HAP-1 (cell line): ENCODE data around the gene BAAT.
A peak's percentile ranks its signal among the peaks of the same experiment; 100 is the strongest.
"Not testable (repeated sequence)": the region's sequence is repeated elsewhere in the genome, so short reads cannot be mapped to it uniquely, and the experiment has no call there.

ENCODE experiments used
- DNase-seq, 2 experiments: peaks; one replicate each; pipeline ENCODE4 v3.0.0-alpha.2; 2016 to 2020; ENCODE audit warnings: low spot score in 2 of 2
- H3K27me3 ChIP-seq: fragments of 250-450 bp; sonication (Bioruptor Pico); 2 replicates; pipeline ENCODE4 v1.5.1; 2020; ENCODE audit warnings: low read depth, mild to moderate bottlenecking, moderate library complexity
- H3K36me3 ChIP-seq: fragments of 250-450 bp; sonication (Bioruptor Pico); replicated peaks from 2 replicates; pipeline ENCODE4 v1.5.1; 2020; ENCODE audit warnings: mild to moderate bottlenecking
- H3K4me1 ChIP-seq: fragments of 250-450 bp; sonication (Bioruptor Pico); 2 replicates; pipeline ENCODE4 v1.5.1; 2020; ENCODE audit warnings: mild to moderate bottlenecking
- H3K4me3 ChIP-seq: fragments of 250-450 bp; sonication (Bioruptor Pico); 2 replicates; pipeline ENCODE4 v1.5.1; 2020; ENCODE audit warnings: mild to moderate bottlenecking, moderate library complexity
- H3K9me3 ChIP-seq: fragments of 250-450 bp; sonication (Bioruptor Pico); 2 replicates; pipeline ENCODE4 v1.5.1; 2020; ENCODE audit warnings: mild to moderate bottlenecking, moderate library complexity
- in situ Hi-C: fragments of 300-500 bp; cut with MboI; formaldehyde crosslinking; loops from 3 replicates; pipeline ENCODE4 v1.14.3; 2020; ENCODE audit warnings: low sequenced_read_pairs, inconsistent platforms, mixed read lengths

Gene BAAT

DNA sequence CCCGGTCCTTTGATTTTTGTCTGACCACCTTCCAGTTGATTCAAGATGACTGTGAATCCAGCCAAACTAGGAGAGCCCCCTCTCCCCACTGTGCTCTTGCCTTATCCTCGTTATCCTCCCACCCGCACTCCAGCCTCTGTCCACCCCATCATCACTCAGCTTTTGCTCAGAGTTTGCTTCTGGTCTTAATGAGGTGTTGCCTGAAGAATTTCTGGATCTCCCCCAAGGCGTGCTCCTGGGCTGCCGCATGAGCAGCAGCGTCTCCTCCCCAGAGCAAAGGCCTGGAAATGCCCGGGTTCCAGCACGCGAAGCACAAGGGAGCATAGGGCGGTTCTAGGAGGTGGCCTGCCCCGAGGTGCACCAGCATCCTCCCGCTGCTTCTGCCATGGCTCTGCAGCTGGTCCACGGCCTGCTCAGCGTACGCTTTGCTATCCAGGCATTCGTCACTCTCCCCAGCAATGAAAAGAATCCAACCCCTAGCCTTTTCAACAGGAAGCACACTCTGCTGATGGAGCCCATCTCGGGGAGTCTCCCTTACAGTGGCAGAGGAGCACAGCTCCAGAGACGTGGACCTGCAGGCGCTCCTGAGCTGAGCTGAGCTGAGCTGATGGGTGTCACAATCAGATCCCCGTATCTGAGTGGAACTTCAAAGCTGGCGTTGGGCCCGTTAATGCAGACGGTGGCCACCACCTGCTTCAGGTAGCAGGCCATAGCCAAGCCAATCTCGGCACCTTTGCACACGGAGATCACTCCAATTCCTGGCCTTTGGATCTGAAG is 50.7 kb downstream of the BAAT start:
- no peak for DNase-seq
- H3K4me3 ChIP-seq: no peak overlapping the region
- H3K4me1 ChIP-seq: no peaks in the 10 kb centered on the region
- H3K27me3 ChIP-seq: no peaks in the 10 kb centered on the region; the same call in 1 of the 2 replicates
- no peaks in the 10 kb centered on the region for H3K36me3 ChIP-seq
- in situ Hi-C loops: no loop called here
- no peaks in the 10 kb centered on the region for H3K9me3 ChIP-seq

DNA sequence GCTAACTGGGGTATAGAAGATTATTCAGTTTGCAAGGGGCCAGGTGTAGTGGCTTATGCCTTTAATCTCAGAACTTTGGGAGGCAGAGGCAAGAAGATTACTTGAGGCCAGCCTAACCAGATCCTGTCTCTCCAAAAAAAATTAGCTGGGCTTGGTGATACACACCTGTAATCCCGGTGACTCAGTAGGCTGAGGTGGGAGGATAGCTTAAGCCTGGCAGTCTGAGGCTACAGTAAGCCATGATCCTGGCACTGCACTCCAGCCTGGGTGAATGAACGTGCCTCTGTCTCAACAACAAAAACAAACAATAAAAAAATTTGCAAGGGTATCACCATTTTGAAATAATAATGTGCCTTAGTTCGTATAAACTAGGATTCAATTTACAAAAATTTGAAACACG is 51.3 kb downstream of the BAAT start:
- DNase-seq: no peak
- Histone ChIP-seq H3K9me3 (no peaks in the 10 kb centered on the region), H3K27me3 (no peaks in the 10 kb centered on the region; the same call in 1 of the 2 replicates), H3K4me1 (no peaks in the 10 kb centered on the region), H3K4me3 (no peak overlapping the region), H3K36me3 (no peaks in the 10 kb centered on the region)
- in situ Hi-C loops: no loop called here

DNA sequence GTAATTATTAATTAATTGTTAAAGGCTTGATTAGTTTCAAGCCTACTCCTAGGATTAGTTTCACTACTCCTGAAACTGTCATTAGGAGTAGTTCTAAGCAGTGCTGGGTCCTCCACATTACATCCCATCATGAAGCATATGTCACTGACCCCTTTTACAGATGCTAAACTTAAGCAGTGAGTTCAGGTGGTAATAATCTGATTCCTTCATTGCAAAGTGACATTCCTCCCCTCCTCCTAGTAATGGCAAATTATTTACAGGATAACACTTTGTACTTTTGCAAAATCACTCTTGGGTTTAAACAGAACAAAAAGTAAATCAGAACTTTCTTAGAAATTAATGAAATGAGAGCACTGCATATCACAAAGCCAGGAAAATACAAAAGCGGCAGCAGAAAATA is 52.4 kb downstream of the BAAT start:
- in situ Hi-C loops: no loop called here
- H3K36me3 ChIP-seq: no peaks in the 10 kb centered on the region
- H3K27me3 ChIP-seq: no peaks in the 10 kb centered on the region; the same call in 1 of the 2 replicates
- H3K4me1 ChIP-seq: no peaks in the 10 kb centered on the region
- no peak for DNase-seq
- H3K4me3 ChIP-seq: no peak overlapping the region
- no peaks in the 10 kb centered on the region for H3K9me3 ChIP-seq

DNA sequence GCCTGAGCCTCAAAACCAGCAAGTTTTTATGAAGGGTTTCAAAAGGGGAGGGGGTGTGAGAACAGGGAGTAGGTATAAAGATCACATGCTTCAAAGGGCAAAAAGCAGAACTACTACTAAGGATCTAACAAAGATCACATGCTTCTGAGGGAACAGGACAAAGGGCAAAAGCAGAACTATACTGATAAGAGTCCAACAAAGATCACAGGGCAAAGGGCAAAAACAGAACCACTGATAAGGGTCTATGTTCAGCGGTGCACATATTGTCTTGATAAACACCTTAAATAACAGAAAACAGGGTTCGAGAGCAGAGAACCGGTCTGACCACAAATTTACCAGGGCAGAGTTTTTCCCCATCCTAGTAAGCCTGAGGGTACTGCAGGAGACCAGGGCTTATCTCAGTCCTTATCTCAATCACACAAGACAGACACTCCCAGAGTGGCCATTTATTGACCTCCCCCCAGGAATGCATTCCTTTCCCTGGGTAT is 57.3 kb downstream of the BAAT start:
- DNase-seq, H3K36me3 ChIP-seq, H3K4me1 ChIP-seq, H3K4me3 ChIP-seq, H3K27me3 ChIP-seq, H3K9me3 ChIP-seq, in situ Hi-C loops: not testable (repeated sequence)

DNA sequence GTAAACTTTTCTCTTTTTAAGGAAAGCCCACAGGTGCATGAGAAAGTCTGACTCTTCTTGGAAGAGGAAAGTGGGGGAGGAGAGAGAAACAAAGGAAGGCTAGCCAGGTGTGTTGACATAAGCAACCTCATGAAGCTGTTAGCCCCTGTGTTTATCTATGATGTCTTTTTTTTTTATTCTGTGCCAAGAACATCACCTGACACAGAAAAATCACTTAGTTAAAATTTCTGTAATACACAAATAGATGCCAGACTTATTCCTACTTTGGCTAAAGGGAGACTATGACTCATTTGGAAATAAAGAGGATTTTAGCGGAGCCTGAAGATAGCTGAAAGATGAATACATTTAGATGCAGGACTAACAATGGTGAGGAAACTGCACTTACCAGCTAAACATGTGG is 58.3 kb downstream of the BAAT start:
- in situ Hi-C loops: no loop called here
- DNase-seq: no peak

DNA sequence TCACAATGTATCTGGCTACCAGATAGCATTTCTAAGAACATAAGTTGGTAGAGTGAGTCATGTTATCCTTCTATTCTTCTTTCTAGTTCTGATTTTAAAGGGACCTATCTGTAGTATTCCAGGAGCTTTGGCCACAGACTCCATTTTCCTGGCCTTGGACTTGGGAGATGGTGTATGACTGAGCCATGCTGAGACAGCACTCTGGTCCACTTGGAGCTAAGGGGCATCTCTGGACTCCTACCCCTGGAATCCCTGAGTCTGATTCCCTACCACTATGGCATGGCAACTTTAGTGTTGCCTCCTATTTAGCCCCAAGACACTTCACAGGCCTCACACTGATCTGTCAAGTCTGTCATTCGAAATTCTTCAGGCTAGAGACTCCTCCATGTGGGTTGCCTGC is 58.8 kb downstream of the BAAT start:
- in situ Hi-C loops: no loop called here
- no peak overlapping the region for H3K4me3 ChIP-seq
- H3K4me1 ChIP-seq: no peaks in the 10 kb centered on the region
- no peaks in the 10 kb centered on the region for H3K9me3 ChIP-seq
- H3K27me3 ChIP-seq: no peaks in the 10 kb centered on the region
- no peak for DNase-seq
- H3K36me3 ChIP-seq: no peaks in the 10 kb centered on the region

More for the DNA sequence above, 58.3 kb downstream of the BAAT start:
- Histone ChIP-seq H3K36me3 (no peaks in the 10 kb centered on the region), H3K4me3 (no peak overlapping the region), H3K27me3 (no peaks in the 10 kb centered on the region), H3K9me3 (no peaks in the 10 kb centered on the region), H3K4me1 (no peaks in the 10 kb centered on the region)

DNA sequence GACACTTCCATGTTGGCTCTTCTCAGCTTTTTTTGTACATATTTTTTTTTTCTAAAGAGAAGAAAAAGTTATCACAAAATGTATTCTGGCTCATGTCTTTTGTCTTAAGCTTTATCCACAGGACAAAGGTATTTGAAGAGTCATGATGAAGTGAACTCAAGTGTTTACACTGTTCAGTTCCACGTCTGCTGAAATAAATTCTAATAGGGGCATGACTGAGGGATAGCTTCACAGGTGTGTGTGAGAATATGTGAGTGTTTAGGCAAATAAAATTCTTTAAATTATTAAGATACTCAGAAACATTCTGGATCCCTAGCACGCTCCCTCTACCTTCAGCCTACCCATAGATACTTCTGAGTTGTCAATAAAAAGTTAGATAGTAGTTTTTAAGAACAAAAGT is 59.8 kb downstream of the BAAT start:
- in situ Hi-C loops: no loop called here
- no peaks in the 10 kb centered on the region for H3K9me3 ChIP-seq
- H3K4me1 ChIP-seq: no peaks in the 10 kb centered on the region
- no peak for DNase-seq
- H3K36me3 ChIP-seq: no peaks in the 10 kb centered on the region
- H3K4me3 ChIP-seq: no peak overlapping the region
- H3K27me3 ChIP-seq: no peaks in the 10 kb centered on the region

DNA sequence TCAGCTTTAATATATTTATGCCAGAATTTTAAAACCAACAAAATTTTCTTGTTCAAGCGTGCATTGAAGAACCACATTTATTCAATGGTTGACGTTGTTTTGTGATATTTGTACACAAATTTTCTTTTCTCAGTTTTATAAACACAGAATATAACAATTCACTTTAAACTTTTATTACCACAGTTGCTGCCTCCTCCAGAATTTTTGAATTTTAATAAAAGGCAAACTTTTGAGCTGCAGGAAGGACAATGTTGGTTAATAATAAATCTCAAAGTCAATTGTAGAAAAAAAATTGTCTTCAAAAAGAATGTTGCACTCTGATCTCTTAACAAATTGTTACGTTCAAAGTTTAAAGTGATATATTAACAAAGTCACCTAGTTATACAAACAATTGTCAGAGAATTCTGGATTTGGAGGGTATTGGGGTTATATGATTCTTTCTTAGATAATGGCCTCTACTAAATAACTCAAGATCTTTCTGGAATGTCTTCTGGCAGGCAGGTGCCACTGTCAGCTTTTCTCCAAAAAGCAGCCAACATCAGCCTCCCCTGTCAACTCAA is 60.5 kb downstream of the BAAT start:
- no peak for DNase-seq
- H3K4me3 ChIP-seq: no peak overlapping the region
- no peaks in the 10 kb centered on the region for H3K9me3 ChIP-seq
- no peaks in the 10 kb centered on the region for H3K27me3 ChIP-seq
- no peaks in the 10 kb centered on the region for H3K36me3 ChIP-seq
- in situ Hi-C loops: no loop called here
- no peaks in the 10 kb centered on the region for H3K4me1 ChIP-seq

DNA sequence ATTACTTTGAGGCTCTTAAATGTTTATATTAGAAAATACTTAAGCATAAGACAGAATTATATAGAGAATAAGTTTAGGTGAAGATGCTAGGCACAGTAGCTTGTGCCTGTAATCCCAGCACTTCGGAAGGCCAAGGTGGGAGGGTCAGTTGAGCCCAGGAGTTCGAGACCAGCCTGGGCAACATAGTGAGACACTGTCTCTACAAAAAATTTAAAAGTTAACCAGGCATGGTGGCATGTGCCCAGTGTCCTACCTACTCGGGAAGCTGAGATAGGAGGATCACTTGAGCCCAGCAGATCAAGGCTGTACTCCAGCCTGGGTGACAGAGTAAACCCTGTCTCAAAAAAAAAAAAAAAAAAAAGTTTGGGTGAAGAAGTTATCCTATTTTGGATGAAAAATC is 61.7 kb downstream of the BAAT start:
- H3K4me3 ChIP-seq: no peak overlapping the region
- H3K27me3 ChIP-seq: no peaks in the 10 kb centered on the region
- H3K36me3 ChIP-seq: no peaks in the 10 kb centered on the region
- no peaks in the 10 kb centered on the region for H3K4me1 ChIP-seq
- H3K9me3 ChIP-seq: no peaks in the 10 kb centered on the region
- DNase-seq: no peak
- in situ Hi-C loops: no loop called here

DNA sequence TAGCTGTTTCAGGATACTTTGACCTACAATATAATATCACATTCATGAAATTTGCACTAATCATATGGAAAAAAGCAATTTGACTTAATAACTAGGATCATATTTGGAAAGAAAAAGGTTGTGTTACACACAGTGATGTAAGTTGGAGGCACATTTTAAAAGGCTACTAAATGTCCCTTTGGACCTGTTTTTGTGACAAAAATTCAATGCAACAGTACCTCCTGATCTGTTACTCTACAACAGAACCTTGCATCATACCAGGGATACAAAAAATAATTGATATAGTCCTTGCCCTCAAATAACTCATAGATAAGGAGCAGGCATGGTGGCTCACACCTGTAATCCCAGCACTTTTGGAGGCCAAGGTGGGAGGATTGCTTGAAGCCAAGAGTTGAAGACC is 67.1 kb downstream of the BAAT start:
- Histone ChIP-seq H3K9me3 (no peaks in the 10 kb centered on the region), H3K4me3 (no peak overlapping the region), H3K4me1 (no peaks in the 10 kb centered on the region), H3K27me3 (no peaks in the 10 kb centered on the region), H3K36me3 (no peaks in the 10 kb centered on the region)
- DNase-seq: no peak
- in situ Hi-C loops: loop anchor here (10.0 kb wide), 1 partner anchor 603 kb away; no protein-coding TSS in a partner anchor

DNA sequence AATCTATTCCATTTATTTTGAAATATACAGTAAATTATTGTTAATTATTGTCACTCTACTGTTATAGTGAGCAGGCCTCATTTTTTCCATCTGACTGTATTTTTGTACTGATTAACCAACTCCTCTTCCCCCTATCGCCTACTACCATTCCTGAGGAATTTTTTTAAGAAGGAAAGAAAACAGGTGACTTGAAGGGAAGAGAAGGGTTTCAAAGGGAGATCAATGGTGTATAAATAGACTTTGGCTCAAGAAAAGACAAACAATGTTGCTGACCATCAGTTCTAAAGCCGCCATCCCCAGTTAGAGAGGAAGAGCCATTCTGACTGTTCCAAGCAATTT is 69.7 kb downstream of the BAAT start:
- in situ Hi-C loops: loop anchor here (10.0 kb wide), 1 partner anchor 600 kb away; no protein-coding TSS in a partner anchor
- no peak overlapping the region for H3K4me3 ChIP-seq
- no peaks in the 10 kb centered on the region for H3K9me3 ChIP-seq
- no peak for DNase-seq
- no peaks in the 10 kb centered on the region for H3K4me1 ChIP-seq
- H3K36me3 ChIP-seq: no peaks in the 10 kb centered on the region
- peaks cover 2% of the 10 kb centered on the region; the same call in 1 of the 2 replicates for H3K27me3 ChIP-seq

DNA sequence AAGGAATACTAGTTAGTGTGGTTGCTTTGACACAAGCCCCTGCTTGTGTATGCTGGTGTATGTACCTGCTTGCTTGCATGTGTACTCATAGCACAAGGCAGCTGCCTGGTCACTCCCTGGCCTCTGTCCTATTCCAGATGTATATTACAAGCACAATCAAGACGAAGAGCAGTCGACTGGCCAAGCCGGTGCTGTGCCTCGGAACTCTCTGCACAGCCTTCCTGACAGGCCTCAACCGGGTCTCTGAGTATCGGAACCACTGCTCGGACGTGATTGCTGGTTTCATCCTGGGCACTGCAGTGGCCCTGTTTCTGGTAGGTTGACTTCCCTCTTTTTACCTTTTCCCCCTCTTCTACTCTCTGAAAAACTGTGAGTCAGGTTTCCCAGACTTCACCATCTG is 72.1 kb downstream of the BAAT start:
- in situ Hi-C loops: loop anchor here (10.0 kb wide), 1 partner anchor 598 kb away; no protein-coding TSS in a partner anchor

DNA sequence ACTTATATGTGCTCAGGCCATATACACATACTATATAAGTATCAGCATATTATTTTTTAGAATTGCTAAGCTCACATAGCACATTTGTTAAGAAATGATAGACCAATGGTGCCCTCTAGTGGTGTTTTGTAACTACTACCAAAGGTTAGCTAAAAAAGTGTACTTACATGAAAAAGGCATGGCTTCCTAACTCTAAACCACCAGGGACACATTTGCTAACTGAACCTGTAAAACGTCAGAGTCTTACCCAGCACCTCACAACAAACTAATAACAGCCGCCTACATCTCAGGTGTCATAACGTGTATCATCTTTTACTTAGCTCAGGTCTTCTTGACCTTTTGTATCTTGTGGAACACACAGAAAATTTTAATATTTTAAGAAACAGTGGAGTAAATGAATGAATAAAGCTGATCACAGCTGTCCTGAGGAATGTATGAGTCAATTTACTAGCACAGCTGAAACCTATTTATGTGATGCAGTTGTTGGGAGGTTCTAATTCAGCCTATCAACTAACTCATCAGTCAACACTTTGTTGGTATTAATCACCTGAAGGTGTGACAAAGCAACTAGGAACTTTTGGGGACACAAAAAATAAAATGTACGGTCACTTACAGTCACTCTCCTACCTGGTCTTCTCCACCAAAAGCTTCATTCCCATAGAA is 72.9 kb downstream of the BAAT start:
- in situ Hi-C loops: loop anchor here (10.0 kb wide), 1 partner anchor 597 kb away; no protein-coding TSS in a partner anchor
- DNase-seq: peak; percentile 38 to 79

More for the DNA sequence above, 72.1 kb downstream of the BAAT start:
- Histone ChIP-seq H3K4me1 (no peaks in the 10 kb centered on the region), H3K4me3 (no peak overlapping the region), H3K36me3 (no peaks in the 10 kb centered on the region), H3K27me3 (peaks cover 2% of the 10 kb centered on the region; the same call in 1 of the 2 replicates), H3K9me3 (no peaks in the 10 kb centered on the region)
- no peak for DNase-seq

DNA sequence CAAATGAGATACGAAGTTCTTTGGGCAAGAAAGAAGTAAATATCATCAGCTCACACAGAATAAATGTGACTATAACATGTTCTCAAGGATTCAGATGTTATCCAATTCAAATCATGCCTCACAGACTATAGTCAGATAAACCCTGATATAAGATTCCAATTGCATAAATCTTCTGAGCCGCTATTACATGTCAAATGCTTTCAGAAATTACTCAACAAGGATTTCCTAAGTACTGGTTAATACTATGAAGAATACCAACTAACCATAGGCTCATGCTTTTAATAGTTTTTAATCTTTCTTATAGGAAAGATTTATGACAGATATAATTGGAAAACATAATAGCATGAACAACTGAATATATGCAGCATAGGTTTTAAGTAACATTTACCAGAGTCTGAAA is 73.6 kb downstream of the BAAT start:
- Histone ChIP-seq H3K36me3 (no peaks in the 10 kb centered on the region), H3K9me3 (no peaks in the 10 kb centered on the region), H3K27me3 (peaks cover 2% of the 10 kb centered on the region; the same call in 1 of the 2 replicates), H3K4me1 (no peaks in the 10 kb centered on the region), H3K4me3 (no peak overlapping the region)
- DNase-seq: no peak
- in situ Hi-C loops: loop anchor here (10.0 kb wide), 1 partner anchor 596 kb away; no protein-coding TSS in a partner anchor

More for the DNA sequence above, 72.9 kb downstream of the BAAT start:
- Histone ChIP-seq H3K4me1 (no peaks in the 10 kb centered on the region), H3K36me3 (no peaks in the 10 kb centered on the region), H3K9me3 (no peaks in the 10 kb centered on the region), H3K4me3 (no peak overlapping the region), H3K27me3 (peaks cover 2% of the 10 kb centered on the region; the same call in 1 of the 2 replicates)
